ENCODE measurements around the gene KRTAP1-4.
"Not testable (repeated sequence)": the region's sequence is repeated elsewhere in the genome, so short reads cannot be mapped to it uniquely, and the experiment has no call there.

KRTAP1-4 gene

DNA sequence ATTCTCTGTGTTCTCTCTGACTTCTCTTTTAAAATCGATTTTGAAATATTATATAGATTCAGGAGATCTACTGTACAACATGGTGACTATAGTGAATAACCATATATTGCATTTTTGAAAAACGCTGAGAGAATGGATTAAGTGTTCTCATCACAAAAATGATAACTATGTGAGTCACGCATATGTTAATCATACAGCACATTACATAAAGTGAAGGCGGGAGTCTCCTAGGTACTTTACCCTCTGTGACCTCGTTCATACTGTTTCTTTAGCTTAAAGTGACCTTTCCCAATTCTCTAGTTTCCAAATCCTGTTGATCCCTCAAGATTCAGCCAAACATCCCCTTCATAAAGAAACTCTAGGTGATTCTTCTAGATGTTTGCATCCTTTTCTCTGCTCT, 27.2 kb downstream of the KRTAP1-4 start:
- no peak for DNase-seq

GRCh38 chr17:41001795-41002194, 28.2 kb downstream of the KRTAP1-4 start:
- no peak for DNase-seq

DNA sequence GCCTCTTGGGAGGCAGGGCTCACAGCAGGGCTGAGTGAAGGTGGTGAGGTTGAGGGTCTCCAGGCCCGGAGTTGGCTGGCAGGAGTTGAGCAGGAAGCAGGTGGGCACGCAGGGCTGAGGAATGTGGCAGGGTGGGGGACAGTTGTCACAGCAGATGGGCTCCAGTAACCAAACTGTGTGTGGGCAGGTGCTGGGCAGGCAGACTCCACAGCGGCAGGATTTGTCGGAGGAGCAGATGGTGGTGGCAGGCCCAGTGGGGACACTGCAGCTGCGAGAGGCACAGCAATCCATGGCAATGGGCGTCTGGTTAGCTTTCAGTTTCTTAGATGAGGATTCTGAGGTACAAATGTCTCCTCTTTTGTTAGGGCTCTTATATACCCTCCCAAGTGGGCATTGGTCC, 30.4 kb downstream of the KRTAP1-4 start, which contains the start of gene KRTAP3-2:
Gene KRTAP3-2, minus strand, starts transcription at position 344 of the 400 bp plus-strand sequence. Its CDS starts 53 bp downstream, at position 291.
- DNase-seq: not testable (repeated sequence)

DNA sequence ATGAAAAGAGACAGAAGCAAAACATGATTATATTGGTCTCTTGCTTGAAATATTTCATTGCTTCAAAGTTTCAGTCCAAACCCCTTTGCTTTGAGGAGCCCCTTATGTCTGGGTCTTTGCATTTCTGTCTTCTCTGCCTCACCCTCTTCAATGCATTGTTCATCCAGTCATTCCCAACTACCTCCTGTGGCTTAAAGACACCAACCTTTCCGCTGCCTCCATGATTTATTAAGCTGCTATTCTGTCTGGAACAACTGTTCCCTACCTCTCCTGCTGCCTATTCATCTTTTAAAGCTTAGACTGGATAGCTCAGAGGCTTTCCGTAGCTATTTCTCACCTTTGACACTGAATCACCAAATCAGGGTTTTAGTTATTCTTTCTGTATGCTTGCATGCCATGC, 32.6 kb downstream of the KRTAP1-4 start:
- DNase-seq: no peak

- DNase-seq: no peak
Observed at GRCh38 chr17:40996829-40997228, 33.2 kb downstream of the KRTAP1-4 start.

- DNase-seq: no peak
Observed at GRCh38 chr17:40995116-40995515, 34.9 kb downstream of the KRTAP1-4 start.

DNA sequence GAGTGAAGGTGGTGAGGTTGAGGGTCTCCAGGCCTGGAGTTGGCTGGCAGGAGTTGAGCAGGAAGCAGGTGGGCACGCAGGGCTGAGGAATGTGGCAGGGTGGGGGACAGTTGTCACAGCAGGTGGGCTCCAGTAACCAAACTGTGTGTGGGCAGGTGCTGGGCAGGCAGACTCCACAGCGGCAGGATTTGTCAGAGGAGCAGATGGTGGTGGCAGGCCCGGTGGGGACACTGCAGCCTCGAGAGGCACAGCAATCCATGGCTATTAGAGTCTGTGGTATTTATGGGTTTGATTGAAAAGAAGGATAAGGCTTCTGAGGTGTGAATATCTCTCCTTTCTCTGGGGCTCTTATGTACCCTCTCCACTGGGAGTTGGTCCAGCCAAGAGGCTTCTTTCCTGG, 36.2 kb downstream of the KRTAP1-4 start, which contains the start of gene KRTAP3-3:
Gene KRTAP3-3, minus strand, starts transcription at position 326 of the 400 bp plus-strand sequence. Its CDS starts 67 bp downstream, at position 259.
- DNase-seq: no peak

DNA sequence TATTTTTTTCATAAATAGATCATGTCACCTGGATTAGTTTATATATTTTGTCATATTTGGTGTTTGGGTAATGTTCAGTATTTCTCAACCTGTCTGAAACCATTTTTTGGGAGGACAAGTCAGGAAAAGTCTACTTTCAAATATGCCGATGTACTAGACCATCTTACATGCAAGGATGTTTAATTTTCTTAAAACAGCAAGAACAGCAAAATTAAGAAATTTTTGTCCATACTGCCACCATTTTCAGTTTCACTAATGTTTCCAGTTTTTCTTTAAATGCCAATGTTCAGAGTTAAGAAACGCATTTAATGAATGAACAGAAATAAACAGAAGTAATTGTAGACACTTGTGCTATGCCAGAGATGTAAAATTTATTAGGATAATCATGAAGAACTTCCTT, 36.9 kb downstream of the KRTAP1-4 start:
- DNase-seq: no peak

- DNase-seq: no peak
Observed at GRCh38 chr17:40992666-40993065, 37.3 kb downstream of the KRTAP1-4 start.

GRCh38 chr17:40986920-40987319, 43.1 kb downstream of the KRTAP1-4 start:
- no peak for DNase-seq

DNA sequence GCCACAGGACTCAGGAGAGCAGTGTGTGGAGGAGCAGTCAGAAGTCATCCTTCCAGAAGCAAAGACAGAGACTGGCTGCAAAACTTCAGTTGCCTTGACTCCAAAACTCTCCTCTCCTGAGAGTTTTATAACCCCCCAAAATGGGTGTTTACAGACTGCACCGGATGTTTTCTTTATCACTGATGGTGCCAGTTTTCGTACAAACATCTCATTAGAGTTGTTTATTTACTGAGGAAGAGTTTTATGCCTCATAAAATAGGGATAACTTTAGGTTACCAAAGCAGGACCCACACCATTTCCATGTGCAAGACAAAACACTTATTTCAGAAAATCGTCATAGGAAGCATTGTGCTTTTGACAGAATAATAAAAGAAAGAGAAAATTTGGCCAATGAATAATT, 45.8 kb downstream of the KRTAP1-4 start, which contains the start of gene KRT40:
Gene KRT40, minus strand, starts transcription at position 101 of the 400 bp plus-strand sequence. Its CDS starts 53 bp downstream, at position 48.
- DNase-seq: no peak

GRCh38 chr17:40981115-40981514, 48.9 kb downstream of the KRTAP1-4 start:
- no peak for DNase-seq

- DNase-seq: no peak
Observed at GRCh38 chr17:40980596-40980995, 49.4 kb downstream of the KRTAP1-4 start.

- DNase-seq: no peak
Observed at GRCh38 chr17:40980117-40980516, 49.9 kb downstream of the KRTAP1-4 start.

Data from NCI-H1694 treated with DMSO at 0.1 percent for 48 hours (cell line).